SK-N-MC (cell line): ENCODE results near the gene SNAPC2.

ENCODE experiments used
- DNase-seq: peaks from one replicate; pipeline ENCODE4 v3.0.0-alpha.2; 2011; ENCODE audit warnings: low read depth, low spot score
- H3K27ac ChIP-seq: fragments of 200-600 bp; sonication (generic); 2 replicates; pipeline ENCODE4 v1.5.1; 2016; ENCODE audit warnings: mixed run types
- H3K36me3 ChIP-seq: fragments of 200-600 bp; sonication (generic); 2 replicates; pipeline ENCODE4 v1.6.1; 2017; ENCODE audit warnings: antibody characterized with exemption, low read length, mixed read lengths; ENCODE audit not compliant: insufficient read depth
- H3K4me3 ChIP-seq: fragments of 200-600 bp; sonication (generic); 2 replicates; pipeline ENCODE4 v1.5.1; 2016
- H3K9ac ChIP-seq: fragments of 200-600 bp; sonication (generic); 2 replicates; pipeline ENCODE4 v1.8.0; 2017; ENCODE audit warnings: mixed run types, mixed read lengths; ENCODE audit not compliant: insufficient read length
- H3K9me3 ChIP-seq: fragments of 200-600 bp; sonication (generic); 2 replicates; pipeline ENCODE4 v1.6.1; 2017; ENCODE audit warnings: low read depth, mild to moderate bottlenecking, antibody characterized with exemption, low read length, moderate library complexity, mixed read lengths
- EZH2 ChIP-seq: fragments of 200-600 bp; sonication (generic); IDR thresholded peaks from one replicate; pipeline ENCODE4 v1.6.1; 2017; ENCODE audit warnings: antibody characterized with exemption
- FOXP2 ChIP-seq: optimal IDR thresholded peaks from 2 replicates; pipeline ENCODE3; 2011; ENCODE audit warnings: mild to moderate bottlenecking, moderate library complexity; ENCODE audit not compliant: insufficient read depth; ENCODE audit errors: extremely low read length, control extremely low read depth
- POLR2AphosphoS5 ChIP-seq: IDR thresholded peaks from 2 replicates; pipeline ENCODE4 v1.6.1; 2012; ENCODE audit warnings: mild to moderate bottlenecking, low read depth, low read length, borderline replicate concordance

SNAPC2 gene

GRCh38 chr19:7911508-7912143, 8.5 kb upstream of the SNAPC2 start:
- Histone ChIP-seq H3K27ac (no peak overlapping the region), H3K36me3 (peaks cover 22% of the 10 kb centered on the region; the same call in 1 of the 2 replicates), H3K9ac (no peak overlapping the region), H3K4me3 (no peak overlapping the region), H3K9me3 (no peaks in the 10 kb centered on the region)
- no peak for DNase-seq
- TF ChIP-seq FOXP2, result no peak
- TF ChIP-seq EZH2, result no peak
- TF ChIP-seq POLR2AphosphoS5, result no peak

GRCh38 chr19:7912144-7912696, 7.9 kb upstream of the SNAPC2 start:
- Histone ChIP-seq H3K9me3 (no peaks in the 10 kb centered on the region), H3K27ac (no peak overlapping the region), H3K36me3 (peaks cover 22% of the 10 kb centered on the region; the same call in 1 of the 2 replicates), H3K4me3 (no peak overlapping the region), H3K9ac (no peak overlapping the region)
- no peak for TF ChIP-seq EZH2
- TF ChIP-seq POLR2AphosphoS5, result no peak
- TF ChIP-seq FOXP2, result no peak
- no peak for DNase-seq

- no peaks in the 10 kb centered on the region for H3K9me3 ChIP-seq
- peaks cover 22% of the 10 kb centered on the region; the same call in 1 of the 2 replicates for H3K36me3 ChIP-seq
- TF ChIP-seq EZH2, result no peak
- TF ChIP-seq POLR2AphosphoS5, result no peak
- H3K27ac ChIP-seq, result no peak overlapping the region
- no peak overlapping the region for H3K4me3 ChIP-seq
- DNase-seq, result no peak
- H3K9ac ChIP-seq, result no peak overlapping the region
Observed at GRCh38 chr19:7912697-7913564, 7.2 kb upstream of the SNAPC2 start.

GRCh38 chr19:7913652-7914051, 6.5 kb upstream of the SNAPC2 start:
- TF ChIP-seq FOXP2, result no peak
- TF ChIP-seq EZH2, result no peak
- no peak for TF ChIP-seq POLR2AphosphoS5
- no peak for DNase-seq
- no peaks in the 10 kb centered on the region for H3K9me3 ChIP-seq
- H3K9ac ChIP-seq, result no peak overlapping the region
- no peak overlapping the region for H3K27ac ChIP-seq
- no peak overlapping the region for H3K4me3 ChIP-seq
- H3K36me3 ChIP-seq, result peaks cover 22% of the 10 kb centered on the region; the same call in 1 of the 2 replicates

GRCh38 chr19:7914099-7914498, 6.0 kb upstream of the SNAPC2 start:
- peaks cover 22% of the 10 kb centered on the region; the same call in 1 of the 2 replicates for H3K36me3 ChIP-seq
- no peak overlapping the region for H3K27ac ChIP-seq
- no peaks in the 10 kb centered on the region for H3K9me3 ChIP-seq
- H3K9ac ChIP-seq, result no peak overlapping the region
- no peak overlapping the region for H3K4me3 ChIP-seq
- TF ChIP-seq EZH2, result no peak
- DNase-seq, result no peak

GRCh38 chr19:7914598-7915045, 5.5 kb upstream of the SNAPC2 start, which contains the start of gene TGFBR3L:
TGFBR3L (plus strand) TSS chr19:7914830.
- no peak within 1 kb of the TSS for H3K9ac ChIP-seq
- TF ChIP-seq FOXP2 (no peak), EZH2 (no peak), POLR2AphosphoS5 (no peak)
- DNase-seq, result no peak
- H3K4me3 ChIP-seq, result peak within 1 kb of the TSS; percentile 76
- peaks cover 22% of the 10 kb centered on the region; the same call in 1 of the 2 replicates for H3K36me3 ChIP-seq
- no peak within 1 kb of the TSS for H3K27ac ChIP-seq
- H3K9me3 ChIP-seq, result no peaks in the 10 kb centered on the region

- DNase-seq, result no peak
- peaks cover 18% of the 10 kb centered on the region; the same call in 1 of the 2 replicates for H3K36me3 ChIP-seq
- no peaks in the 10 kb centered on the region for H3K9me3 ChIP-seq
- peak overlapping the region; percentile 76 for H3K4me3 ChIP-seq
- peak overlapping the region; percentile 72 for H3K9ac ChIP-seq
- no peak for TF ChIP-seq FOXP2
- TF ChIP-seq EZH2, result no peak
- TF ChIP-seq POLR2AphosphoS5, result no peak
- no peak overlapping the region for H3K27ac ChIP-seq
Observed at GRCh38 chr19:7915250-7916102, 4.7 kb upstream of the SNAPC2 start.
